VCaP (cell line): ENCODE data around the gene KCNAB3.

Experiments
- H3K27ac ChIP-seq: fragments of 450-650 bp; 2 replicates; pipeline ENCODE4 v1.5.1; 2017
- TF ChIP-seq, protein P1 (sequence below): fragments of 450-650 bp; conservative IDR thresholded peaks from 2 replicates; pipeline ENCODE4 v1.5.1; 2017; ENCODE audit warnings: mild to moderate bottlenecking, moderate library complexity

The KCNAB3 gene

DNA sequence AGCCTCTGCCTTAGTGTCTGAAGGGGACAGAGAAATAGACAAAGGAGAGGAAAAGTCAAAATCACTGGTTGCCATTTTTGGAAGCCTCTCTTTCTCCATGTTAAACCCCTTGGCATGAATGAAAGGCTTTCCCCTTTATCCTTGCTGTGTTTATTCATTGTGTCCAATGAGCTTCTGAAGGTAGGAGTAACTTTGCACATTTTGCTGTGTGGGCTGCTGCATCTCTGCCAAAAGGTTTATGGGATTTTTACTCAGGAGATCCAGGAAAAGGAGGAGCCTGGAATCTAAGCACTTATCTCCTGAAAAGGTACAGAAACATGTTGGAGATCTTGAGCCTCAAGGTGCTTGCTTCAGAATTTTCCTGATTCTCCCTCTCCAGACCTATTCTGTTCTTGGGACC is 6.2 kb upstream of the KCNAB3 start:
- peak overlapping the region; percentile 54 for H3K27ac ChIP-seq
- TF ChIP-seq, protein P1, sequence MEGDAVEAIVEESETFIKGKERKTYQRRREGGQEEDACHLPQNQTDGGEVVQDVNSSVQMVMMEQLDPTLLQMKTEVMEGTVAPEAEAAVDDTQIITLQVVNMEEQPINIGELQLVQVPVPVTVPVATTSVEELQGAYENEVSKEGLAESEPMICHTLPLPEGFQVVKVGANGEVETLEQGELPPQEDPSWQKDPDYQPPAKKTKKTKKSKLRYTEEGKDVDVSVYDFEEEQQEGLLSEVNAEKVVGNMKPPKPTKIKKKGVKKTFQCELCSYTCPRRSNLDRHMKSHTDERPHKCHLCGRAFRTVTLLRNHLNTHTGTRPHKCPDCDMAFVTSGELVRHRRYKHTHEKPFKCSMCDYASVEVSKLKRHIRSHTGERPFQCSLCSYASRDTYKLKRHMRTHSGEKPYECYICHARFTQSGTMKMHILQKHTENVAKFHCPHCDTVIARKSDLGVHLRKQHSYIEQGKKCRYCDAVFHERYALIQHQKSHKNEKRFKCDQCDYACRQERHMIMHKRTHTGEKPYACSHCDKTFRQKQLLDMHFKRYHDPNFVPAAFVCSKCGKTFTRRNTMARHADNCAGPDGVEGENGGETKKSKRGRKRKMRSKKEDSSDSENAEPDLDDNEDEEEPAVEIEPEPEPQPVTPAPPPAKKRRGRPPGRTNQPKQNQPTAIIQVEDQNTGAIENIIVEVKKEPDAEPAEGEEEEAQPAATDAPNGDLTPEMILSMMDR = no peak

DNA sequence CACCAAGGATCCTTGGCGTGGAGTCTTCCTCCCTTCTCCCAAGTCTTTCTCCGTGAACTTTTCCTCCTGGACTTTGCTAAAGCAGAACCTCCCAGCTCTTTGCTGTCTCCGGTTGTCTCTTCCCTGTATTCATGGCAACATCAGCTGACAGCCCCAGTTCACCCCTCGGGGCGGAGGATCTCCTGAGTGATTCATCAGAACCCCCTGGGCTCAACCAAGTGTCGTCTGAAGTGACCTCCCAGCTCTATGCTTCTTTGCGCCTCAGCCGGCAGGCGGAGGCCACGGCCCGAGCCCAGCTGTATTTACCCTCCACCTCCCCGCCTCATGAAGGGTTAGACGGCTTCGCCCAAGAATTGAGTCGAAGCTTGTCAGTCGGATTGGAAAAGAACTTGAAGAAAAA is 3.3 kb upstream of the KCNAB3 start:
- peak overlapping the region; percentile 60; the same call in 1 of the 2 replicates for H3K27ac ChIP-seq
- TF ChIP-seq, protein P1 = no peak

DNA sequence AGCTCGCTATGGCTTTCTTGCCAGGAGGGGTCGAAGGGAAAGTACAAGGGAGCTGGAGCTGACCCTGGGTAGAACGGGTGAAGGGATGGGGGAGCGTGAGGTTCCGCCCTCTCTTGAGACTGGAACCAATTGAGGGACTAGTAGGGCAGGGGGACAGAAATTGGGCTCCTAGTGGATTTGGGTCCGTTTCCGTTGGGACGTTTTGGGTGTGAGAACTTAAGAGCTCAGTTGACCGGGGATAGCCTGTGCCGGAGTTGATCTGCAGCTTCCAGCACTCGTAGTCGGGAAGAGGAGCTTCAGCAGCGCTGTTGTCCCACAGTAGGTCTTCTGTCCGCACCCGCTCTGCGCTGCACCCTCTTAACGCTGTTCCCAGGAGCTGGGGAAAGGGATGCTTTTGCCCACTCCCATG is 2.8 kb upstream of the KCNAB3 start:
- TF ChIP-seq, protein P1 = no peak
- H3K27ac ChIP-seq = peak overlapping the region; percentile 60; the same call in 1 of the 2 replicates

DNA sequence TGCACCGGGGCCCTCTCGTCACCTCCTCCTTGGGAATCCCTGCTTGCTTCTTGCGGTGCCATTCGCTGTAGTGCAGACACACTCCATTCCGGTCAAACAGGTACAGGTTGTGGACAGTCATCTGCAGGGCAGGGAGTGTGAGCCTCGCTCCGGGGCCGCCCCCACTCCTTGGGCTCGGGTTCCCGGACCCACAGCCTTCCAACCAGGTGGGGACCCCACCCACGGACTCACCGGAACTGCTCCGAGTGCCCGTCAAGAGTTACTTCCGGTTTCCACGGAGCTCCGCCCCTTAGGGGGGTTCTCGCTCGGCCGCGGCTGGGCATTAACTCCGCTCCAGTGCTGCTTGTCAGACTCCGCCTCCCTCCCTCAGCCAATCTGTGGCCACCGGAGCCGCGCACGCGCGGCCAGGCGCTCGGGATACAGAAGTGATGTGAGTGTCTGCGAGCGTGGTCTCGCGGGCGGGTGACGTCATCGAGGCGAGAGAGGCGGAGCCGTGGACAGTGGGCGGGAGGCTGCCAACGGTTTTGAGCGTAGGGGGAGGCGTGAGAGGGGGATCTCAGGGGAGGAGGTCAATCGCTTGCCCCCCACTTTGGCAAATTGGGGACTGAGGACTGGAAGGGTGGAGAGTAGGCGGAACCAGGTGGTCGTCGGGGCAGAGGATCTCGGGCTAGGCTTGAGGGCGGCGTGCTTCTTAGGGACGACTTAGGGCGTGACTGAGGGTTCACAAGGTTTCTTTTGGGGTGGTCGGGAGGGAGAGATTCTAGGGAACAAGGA is 2.2 kb upstream of the KCNAB3 start, which contains the start of the genes CNTROB and TRAPPC1:
CNTROB (plus strand) TSS at position 498 of the 774 bp plus-strand sequence. CDS start 874 bp downstream, outside the sequence.
TRAPPC1 (minus strand) TSS at position 238 of the 774 bp plus-strand sequence; CDS start at position 121, 117 bp downstream.
- TF ChIP-seq, protein P1 = no peak
- peak within 1 kb of the TSS; percentile 60; the same call in 1 of the 2 replicates for H3K27ac ChIP-seq

DNA sequence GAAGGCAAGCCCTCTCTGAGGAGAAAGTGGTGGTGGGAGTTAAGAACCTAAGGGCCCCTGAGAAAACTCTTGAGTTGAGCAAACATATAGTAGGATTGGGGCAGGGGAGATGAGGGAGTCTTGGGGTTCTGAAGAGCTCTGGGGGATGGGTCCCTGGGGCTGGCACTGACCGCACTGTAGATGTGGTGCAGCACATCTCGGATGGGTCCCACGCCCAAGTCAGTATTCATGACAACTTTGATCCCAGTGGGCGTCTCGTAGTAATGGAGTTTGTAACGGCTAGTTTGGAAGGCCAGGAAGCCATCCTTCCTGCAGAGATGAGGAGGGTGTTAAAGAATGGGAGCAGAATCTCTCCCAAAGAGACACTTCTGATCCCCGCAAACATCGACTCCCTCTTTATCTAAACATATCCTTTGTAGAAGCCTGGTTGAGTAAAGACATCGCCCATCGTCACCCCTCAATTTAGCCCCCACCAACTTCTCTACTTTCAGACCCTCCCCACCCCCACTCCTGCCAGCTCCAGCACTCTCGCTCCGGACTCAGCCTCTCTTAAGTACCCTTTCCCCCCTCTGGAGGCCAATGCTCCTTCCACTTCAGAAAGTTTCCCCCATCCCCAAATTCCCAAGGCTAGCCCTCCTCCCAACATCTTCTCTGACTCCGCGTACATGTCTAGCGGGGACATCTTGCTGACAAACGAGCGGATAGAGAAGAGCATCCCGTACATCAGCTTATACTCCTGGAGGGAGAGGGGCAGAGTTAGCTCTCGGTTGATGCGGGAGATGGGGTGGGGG is 1.4 kb upstream of the KCNAB3 start:
- peak overlapping the region; percentile 60; the same call in 1 of the 2 replicates for H3K27ac ChIP-seq
- TF ChIP-seq, protein P1 = no peak

DNA sequence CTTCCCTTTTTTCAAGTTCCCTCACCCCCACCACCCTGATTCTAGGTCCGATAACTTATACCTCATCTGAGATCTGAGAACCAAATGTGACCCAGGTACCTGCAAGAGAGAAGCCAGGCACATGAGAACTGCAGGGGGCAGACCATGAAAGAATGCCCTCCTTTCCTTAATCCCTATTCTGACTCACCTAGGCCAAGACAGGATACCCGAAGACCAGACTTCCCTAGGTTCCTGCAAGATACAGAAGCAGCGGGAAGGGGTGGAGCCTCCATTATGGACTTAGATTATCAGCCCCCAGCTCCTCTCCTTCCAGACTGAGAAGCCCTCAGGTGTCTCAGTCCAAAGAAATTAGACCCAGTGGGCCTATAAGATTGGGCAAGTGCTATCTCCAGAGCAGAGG is 2.1 kb downstream of the KCNAB3 start:
- no peak overlapping the region for H3K27ac ChIP-seq
- TF ChIP-seq, protein P1 = no peak

DNA sequence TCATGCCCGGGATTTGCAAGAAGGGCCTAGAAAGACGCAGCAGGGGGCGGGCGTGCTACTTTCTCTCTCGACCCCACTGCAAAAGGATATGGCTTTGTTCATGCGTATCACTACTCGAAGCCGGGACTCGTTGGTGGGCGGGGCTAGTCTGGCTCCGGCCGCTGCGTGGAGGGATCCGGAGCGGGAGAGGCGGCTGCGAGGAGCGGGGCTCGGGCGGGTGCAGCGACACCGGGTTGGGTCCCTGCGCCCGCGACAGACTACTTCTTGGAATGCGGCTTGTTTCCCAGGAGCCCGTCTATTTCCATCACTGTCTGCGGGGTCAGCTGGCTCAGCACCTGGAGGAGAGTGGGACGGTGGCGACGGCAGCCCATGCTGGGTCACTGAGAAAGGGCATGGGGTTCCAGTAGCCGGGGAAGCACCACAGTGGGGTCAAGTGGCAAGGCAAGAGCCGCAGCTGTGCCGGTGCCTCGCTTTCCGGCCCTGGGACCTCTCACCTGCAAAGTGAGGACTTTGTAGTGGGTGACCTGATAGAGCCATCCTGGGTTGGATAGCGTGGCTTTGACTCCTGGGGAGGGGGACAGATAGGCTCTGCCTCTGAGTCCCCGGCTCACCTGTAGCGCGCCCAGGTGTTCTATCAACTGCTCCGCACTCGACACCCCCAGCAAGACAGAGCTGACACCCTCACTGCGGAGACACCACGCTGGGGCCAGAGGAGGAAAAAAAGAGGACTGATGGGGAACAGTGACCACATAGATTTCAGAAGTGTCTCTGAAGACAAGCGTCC is 6.6 kb downstream of the KCNAB3 start:
- TF ChIP-seq, protein P1 = no peak
- no peak overlapping the region for H3K27ac ChIP-seq
